Measurements from ENCODE around the gene CAMK2N2.

The CAMK2N2 gene

GRCh38 chr3:184257083-184257915, 4.1 kb downstream of the CAMK2N2 start:
- Histone ChIP-seq H3K4me2 (ENCODE audit: low read depth, low read length) (no peak overlapping the region), H3K4me3 (ENCODE audit: low read length) (no peak overlapping the region), H2AFZ (ENCODE audit: low read length) (no peak overlapping the region), H4K20me1 (ENCODE audit: insufficient read depth, low read length) (peaks cover 7% of the 10 kb centered on the region), H3K27me3 (replicated peaks; ENCODE audit: insufficient read depth, low read length) (peaks cover 13% of the 10 kb centered on the region), H3K27ac (ENCODE audit: low read length) (no peak overlapping the region), H3F3A (ENCODE audit: insufficient read depth, low read length) (peaks cover 7% of the 10 kb centered on the region), H3K4me1 (ENCODE audit: low read length) (peaks cover 10% of the 10 kb centered on the region), H3K36me3 (replicated peaks; ENCODE audit: insufficient read depth, low read length) (no peaks in the 10 kb centered on the region), H3K79me2 (ENCODE audit: low read length) (no peaks in the 10 kb centered on the region), H3K9me3 (replicated peaks; ENCODE audit: insufficient read depth, low read length) (no peaks in the 10 kb centered on the region), H3K9me2 (replicated peaks; ENCODE audit: insufficient read depth, low read length) (no peaks in the 10 kb centered on the region), H3K9ac (ENCODE audit: low read length) (no peak overlapping the region)
- DNase-seq, result no peak
- TF ChIP-seq EZH2phosphoT487 (IDR thresholded peaks at IDR 0.05; ENCODE audit: low read length) (no peak), EZH2 (optimal IDR thresholded peaks at IDR 0.05; ENCODE audit: low read depth, low read length) (no peak)
- TF ChIP-seq, protein P1, sequence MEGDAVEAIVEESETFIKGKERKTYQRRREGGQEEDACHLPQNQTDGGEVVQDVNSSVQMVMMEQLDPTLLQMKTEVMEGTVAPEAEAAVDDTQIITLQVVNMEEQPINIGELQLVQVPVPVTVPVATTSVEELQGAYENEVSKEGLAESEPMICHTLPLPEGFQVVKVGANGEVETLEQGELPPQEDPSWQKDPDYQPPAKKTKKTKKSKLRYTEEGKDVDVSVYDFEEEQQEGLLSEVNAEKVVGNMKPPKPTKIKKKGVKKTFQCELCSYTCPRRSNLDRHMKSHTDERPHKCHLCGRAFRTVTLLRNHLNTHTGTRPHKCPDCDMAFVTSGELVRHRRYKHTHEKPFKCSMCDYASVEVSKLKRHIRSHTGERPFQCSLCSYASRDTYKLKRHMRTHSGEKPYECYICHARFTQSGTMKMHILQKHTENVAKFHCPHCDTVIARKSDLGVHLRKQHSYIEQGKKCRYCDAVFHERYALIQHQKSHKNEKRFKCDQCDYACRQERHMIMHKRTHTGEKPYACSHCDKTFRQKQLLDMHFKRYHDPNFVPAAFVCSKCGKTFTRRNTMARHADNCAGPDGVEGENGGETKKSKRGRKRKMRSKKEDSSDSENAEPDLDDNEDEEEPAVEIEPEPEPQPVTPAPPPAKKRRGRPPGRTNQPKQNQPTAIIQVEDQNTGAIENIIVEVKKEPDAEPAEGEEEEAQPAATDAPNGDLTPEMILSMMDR (IDR thresholded peaks at IDR 0.05; ENCODE audit: low read length), result no peak

- peaks cover 5% of the 10 kb centered on the region for H3K4me1 ChIP-seq (ENCODE audit: low read length)
- H3K9me2 ChIP-seq (replicated peaks; ENCODE audit: insufficient read depth, low read length), result no peaks in the 10 kb centered on the region
- peaks cover 6% of the 10 kb centered on the region; the same call in 1 of the 2 replicates for H3K79me2 ChIP-seq (ENCODE audit: low read length)
- H3F3A ChIP-seq (ENCODE audit: insufficient read depth, low read length), result peaks cover 4% of the 10 kb centered on the region
- no peak overlapping the region for H3K27ac ChIP-seq (ENCODE audit: low read length)
- no peak overlapping the region for H2AFZ ChIP-seq (ENCODE audit: low read length)
- TF ChIP-seq EZH2phosphoT487 (IDR thresholded peaks at IDR 0.05; ENCODE audit: low read length) (no peak), EZH2 (optimal IDR thresholded peaks at IDR 0.05; ENCODE audit: low read depth, low read length) (no peak)
- TF ChIP-seq, protein P1 (IDR thresholded peaks at IDR 0.05; ENCODE audit: low read length), result no peak
- peaks cover 5% of the 10 kb centered on the region for H3K27me3 ChIP-seq (replicated peaks; ENCODE audit: insufficient read depth, low read length)
- no peak overlapping the region for H3K9ac ChIP-seq (ENCODE audit: low read length)
- DNase-seq, result no peak
- no peaks in the 10 kb centered on the region for H3K36me3 ChIP-seq (replicated peaks; ENCODE audit: insufficient read depth, low read length)
- H3K4me3 ChIP-seq (ENCODE audit: low read length), result no peak overlapping the region
- peaks cover 4% of the 10 kb centered on the region for H4K20me1 ChIP-seq (ENCODE audit: insufficient read depth, low read length)
- H3K4me2 ChIP-seq (ENCODE audit: low read depth, low read length), result no peak overlapping the region
- no peaks in the 10 kb centered on the region for H3K9me3 ChIP-seq (replicated peaks; ENCODE audit: insufficient read depth, low read length)
Measured at GRCh38 chr3:184255291-184256039, 5.9 kb downstream of the CAMK2N2 start.

- Histone ChIP-seq H3K9ac (ENCODE audit: low read length) (peak overlapping the region; percentile 76), H3K4me1 (ENCODE audit: low read length) (no peaks in the 10 kb centered on the region), H3K27me3 (replicated peaks; ENCODE audit: insufficient read depth, low read length) (no peaks in the 10 kb centered on the region), H3K79me2 (ENCODE audit: low read length) (peaks cover 32% of the 10 kb centered on the region), H3K4me3 (ENCODE audit: low read length) (peak overlapping the region; percentile 99), H3K9me2 (replicated peaks; ENCODE audit: insufficient read depth, low read length) (no peaks in the 10 kb centered on the region), H3K9me3 (replicated peaks; ENCODE audit: insufficient read depth, low read length) (no peaks in the 10 kb centered on the region), H3K4me2 (ENCODE audit: low read depth, low read length) (peak overlapping the region; percentile 98), H4K20me1 (ENCODE audit: insufficient read depth, low read length) (no peaks in the 10 kb centered on the region), H2AFZ (ENCODE audit: low read length) (peak overlapping the region; percentile 97), H3K27ac (ENCODE audit: low read length) (peak overlapping the region; percentile 86; the same call in 1 of the 2 replicates), H3K36me3 (replicated peaks; ENCODE audit: insufficient read depth, low read length) (no peaks in the 10 kb centered on the region), H3F3A (ENCODE audit: insufficient read depth, low read length) (peaks cover 14% of the 10 kb centered on the region)
- DNase-seq, result peak; percentile 99
- TF ChIP-seq, protein P1 (IDR thresholded peaks at IDR 0.05; ENCODE audit: low read length), result peak; percentile 99
- TF ChIP-seq EZH2phosphoT487 (IDR thresholded peaks at IDR 0.05; ENCODE audit: low read length) (no peak), EZH2 (optimal IDR thresholded peaks at IDR 0.05; ENCODE audit: low read depth, low read length) (no peak)
Measured at GRCh38 chr3:184250167-184250828, 11.1 kb downstream of the CAMK2N2 start.

Measured in MM.1S (cell line).